H54 (cell line): Measurements from ENCODE around the gene SUCO.
A peak's percentile ranks its signal among the peaks of the same experiment; 100 is the strongest.
"Not testable (repeated sequence)": the region's sequence is repeated elsewhere in the genome, so short reads cannot be mapped to it uniquely, and the experiment has no call there.

Experiments used
- DNase-seq: peaks from one replicate; pipeline ENCODE4 v3.0.0; 2011; ENCODE audit warnings: low spot score, mixed read lengths; ENCODE audit not compliant: insufficient read length
- FAIRE-seq: peaks from 3 replicates; lab custom pipeline; 2011; peaks lifted over from hg19 to GRCh38; lab: Jason Lieb, UNC
- POLR2A ChIP-seq: IDR thresholded peaks from 2 replicates; pipeline ENCODE4 v1.6.1; 2011; ENCODE audit warnings: low read depth, mild to moderate bottlenecking, low read length

Gene SUCO

GRCh38 chr1:172532700-172533512 is at the start of gene SUCO:
Gene SUCO, plus strand, starts transcription at chr1:172533150. Its CDS starts 286 bp downstream, at chr1:172533436.
- FAIRE-seq, result no peak

GRCh38 chr1:172483448-172483847 is 49.5 kb upstream of the SUCO start:
- FAIRE-seq (no peak), DNase-seq (no peak)
- no peak for TF ChIP-seq POLR2A

More at GRCh38 chr1:172532700-172533512, at the start of gene SUCO:
- peak; percentile 94 for TF ChIP-seq POLR2A
- DNase-seq, result peak; percentile 85

GRCh38 chr1:172484252-172484651 is 48.7 kb upstream of the SUCO start:
- TF ChIP-seq POLR2A, result no peak
- DNase-seq, result no peak
- no peak for FAIRE-seq

- no peak for DNase-seq
- no peak for TF ChIP-seq POLR2A
- FAIRE-seq, result no peak
These were observed 47.3 kb upstream of the SUCO start for GRCh38 chr1:172485626-172486025.

GRCh38 chr1:172486805-172487454 is 46.0 kb upstream of the SUCO start:
- FAIRE-seq (no peak), DNase-seq (no peak)
- no peak for TF ChIP-seq POLR2A

DNA sequence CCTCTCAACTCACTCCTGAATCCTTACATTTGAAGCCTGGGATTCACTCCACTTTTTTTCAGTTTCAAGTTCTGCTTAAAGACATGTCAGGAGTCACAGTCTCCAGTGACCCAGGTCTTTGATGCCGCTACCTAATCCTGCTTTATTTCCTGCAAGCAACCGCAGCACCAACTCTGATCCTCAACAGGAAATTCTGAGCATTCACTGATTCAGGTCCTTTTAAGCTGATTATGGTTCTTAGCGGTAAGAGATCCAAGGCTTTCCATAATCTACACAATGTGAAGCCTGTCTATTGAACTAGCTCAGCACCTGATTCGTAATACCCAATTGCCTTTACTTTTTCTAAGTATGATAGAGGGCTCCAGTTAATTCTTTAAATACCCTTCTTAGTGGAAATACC is 45.4 kb upstream of the SUCO start:
- DNase-seq (no peak), FAIRE-seq (no peak)
- no peak for TF ChIP-seq POLR2A

- FAIRE-seq, result no peak
- TF ChIP-seq POLR2A, result no peak
- no peak for DNase-seq
These were observed 44.6 kb upstream of the SUCO start for GRCh38 chr1:172488393-172488792.

DNA sequence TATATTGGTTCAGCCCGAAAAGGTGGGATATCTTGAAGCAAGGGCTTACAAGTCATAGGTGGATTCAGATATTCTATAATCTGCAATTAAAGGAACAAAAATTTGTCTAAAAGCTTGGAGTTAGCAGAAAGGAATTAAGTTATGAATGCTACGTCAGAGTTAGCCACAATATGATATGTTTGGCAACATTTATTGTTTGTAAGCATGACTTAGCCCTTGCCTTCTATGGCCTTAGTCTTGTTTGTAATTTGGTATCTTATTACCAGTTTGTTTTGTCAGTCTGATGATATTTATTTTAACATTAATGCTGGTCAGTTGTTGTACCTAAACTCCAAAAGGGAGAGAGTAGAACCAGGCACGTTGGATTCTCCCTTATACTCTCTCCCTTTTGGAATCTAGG is 43.1 kb upstream of the SUCO start:
- DNase-seq, result no peak
- FAIRE-seq, result no peak
- TF ChIP-seq POLR2A, result no peak

- FAIRE-seq (no peak), DNase-seq (no peak)
- no peak for TF ChIP-seq POLR2A
These were observed 40.5 kb upstream of the SUCO start for GRCh38 chr1:172492421-172492820.

GRCh38 chr1:172494166-172494565 is 38.8 kb upstream of the SUCO start:
- FAIRE-seq (no peak), DNase-seq (no peak)
- no peak for TF ChIP-seq POLR2A

DNA sequence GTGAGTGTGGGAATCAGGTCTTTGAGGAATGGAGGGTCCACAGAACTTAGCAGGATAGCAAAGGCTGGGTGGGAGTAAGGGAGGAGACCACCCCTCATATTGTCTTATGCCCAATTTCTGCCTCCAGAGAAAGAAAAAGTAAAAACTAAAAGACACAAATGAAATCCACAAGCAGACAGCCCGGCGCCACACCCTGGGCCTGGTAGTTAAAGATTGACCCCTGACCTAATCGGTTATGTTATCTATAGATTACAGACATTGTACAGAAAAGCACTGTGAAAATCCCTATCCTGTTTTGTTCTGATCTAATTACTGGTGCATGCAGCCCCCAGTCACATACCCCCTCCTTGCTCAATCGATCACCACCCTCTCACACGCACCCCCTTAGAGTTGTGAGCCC is 36.8 kb upstream of the SUCO start:
- DNase-seq, FAIRE-seq: not testable (repeated sequence)

DNA sequence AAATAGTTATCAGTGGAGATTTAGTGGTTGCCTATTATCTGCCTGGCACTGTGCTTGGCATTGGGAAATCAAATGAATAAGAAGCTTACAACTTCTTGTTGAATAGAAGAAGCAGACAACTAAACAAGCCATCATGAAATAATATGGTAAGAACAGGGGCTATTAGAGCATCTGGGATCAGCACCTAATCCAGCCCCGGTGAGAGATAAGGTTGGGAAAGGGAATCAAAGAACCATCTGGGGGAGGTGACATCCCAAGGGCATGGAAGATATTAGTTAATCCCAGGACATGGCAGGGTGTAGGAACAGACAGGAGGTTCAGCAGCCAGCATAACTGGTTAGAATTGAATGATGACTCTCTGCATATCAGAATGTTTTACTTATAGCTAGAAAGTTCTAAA is 36.3 kb upstream of the SUCO start:
- no peak for FAIRE-seq
- no peak for TF ChIP-seq POLR2A
- no peak for DNase-seq

GRCh38 chr1:172497230-172497629 is 35.7 kb upstream of the SUCO start:
- DNase-seq (peak; percentile 5), FAIRE-seq (no peak)
- no peak for TF ChIP-seq POLR2A

DNA sequence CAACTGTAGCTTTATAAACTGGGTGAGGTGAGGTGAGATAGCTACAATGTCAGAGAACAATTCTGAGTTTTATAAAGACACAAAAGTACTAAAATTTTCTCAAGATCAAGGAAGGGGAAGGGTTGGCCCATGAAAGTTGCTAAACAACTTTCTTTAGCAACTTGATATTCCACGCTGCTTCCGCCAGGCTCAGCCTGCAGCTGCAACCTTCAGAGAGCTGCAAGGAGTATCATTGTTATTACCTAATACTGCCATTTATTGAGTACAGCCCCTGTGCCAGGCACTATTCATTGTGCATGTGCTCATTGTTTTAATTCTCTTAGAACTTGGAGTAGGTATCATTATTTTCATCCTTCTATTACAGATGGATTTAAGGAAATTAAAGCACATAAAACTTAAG is 34.1 kb upstream of the SUCO start:
- no peak for FAIRE-seq
- no peak for TF ChIP-seq POLR2A
- DNase-seq, result no peak
